HepG2 (cell line): ENCODE measurements around the gene PPP4R3A. TPM values are rescaled to one million over a fixed set of nuclear protein-coding genes. Genes with fewer than 3 reads are reported as not detected.

Experiments used
- ARID2 ChIP-seq: sonication (generic); formaldehyde crosslinking; IDR thresholded peaks from 2 replicates; pipeline ENCODE4 v1.8.1; 2022; ENCODE audit warnings: mild to moderate bottlenecking, missing genetic modification reagents, borderline replicate concordance
- CBX1 ChIP-seq: IDR thresholded peaks from one replicate; pipeline ENCODE4 v1.6.1; 2016; ENCODE audit warnings: antibody characterized with exemption, low read depth
- FLYWCH1 ChIP-seq: sonication (generic); formaldehyde crosslinking; IDR thresholded peaks from 2 replicates; pipeline ENCODE4 v1.8.1; 2023; ENCODE audit warnings: mild to moderate bottlenecking, missing genetic modification reagents
- GABPB1 ChIP-seq: IDR thresholded peaks from 2 replicates; pipeline ENCODE4 v1.6.1; 2016; ENCODE audit warnings: mild to moderate bottlenecking, missing genetic modification reagents, moderate library complexity, missing compliant biosample characterization
- GTF3A ChIP-seq: sonication (generic); formaldehyde crosslinking; conservative IDR thresholded peaks from 2 replicates; pipeline ENCODE4 v1.4.0; 2020; ENCODE audit warnings: mild to moderate bottlenecking, missing genetic modification reagents
- HIVEP1 ChIP-seq: sonication (generic); formaldehyde crosslinking; IDR thresholded peaks from 2 replicates; pipeline ENCODE4 v1.4.0; 2020; ENCODE audit warnings: mild to moderate bottlenecking, missing genetic modification reagents
- JDP2 ChIP-seq: sonication (generic); formaldehyde crosslinking; IDR thresholded peaks from 2 replicates; pipeline ENCODE4 v1.8.1; 2022; ENCODE audit warnings: missing genetic modification reagents, borderline replicate concordance
- MTA1 ChIP-seq: sonication (generic); formaldehyde crosslinking; IDR thresholded peaks from 2 replicates; pipeline ENCODE4 v1.4.0; 2020; ENCODE audit warnings: missing genetic modification reagents, mild to moderate bottlenecking, borderline replicate concordance
- RFX5 ChIP-seq: IDR thresholded peaks from 2 replicates; pipeline ENCODE4 v1.6.1; 2011; ENCODE audit warnings: low read depth, low read length, improper control_type of control experiment
- RORA ChIP-seq: sonication (generic); formaldehyde crosslinking; IDR thresholded peaks from 2 replicates; pipeline ENCODE4 v1.5.0; 2020; ENCODE audit warnings: mild to moderate bottlenecking, missing genetic modification reagents, moderate library complexity
- TAF15 ChIP-seq: fragments of 200-400 bp; formaldehyde crosslinking; IDR thresholded peaks from one replicate; pipeline ENCODE4 v1.6.1; 2018; ENCODE audit warnings: mild to moderate bottlenecking, low read depth, low read length; ENCODE audit not compliant: poor library complexity, severe bottlenecking
- TEAD3 ChIP-seq: optimal IDR thresholded peaks from 2 replicates; pipeline ENCODE3; 2016; ENCODE audit warnings: borderline replicate concordance
- ZBTB10 ChIP-seq: sonication (generic); formaldehyde crosslinking; IDR thresholded peaks from 2 replicates; pipeline ENCODE4 v1.4.0; 2020; ENCODE audit warnings: missing genetic modification reagents, borderline replicate concordance
- ZBTB46 ChIP-seq: sonication (generic); formaldehyde crosslinking; IDR thresholded peaks from 2 replicates; pipeline ENCODE4 v1.4.0; 2020; ENCODE audit warnings: mild to moderate bottlenecking, missing genetic modification reagents, borderline replicate concordance
- ZMYM2 ChIP-seq: sonication (generic); formaldehyde crosslinking; IDR thresholded peaks from 2 replicates; pipeline ENCODE4 v1.8.0; 2022; ENCODE audit warnings: mild to moderate bottlenecking, missing genetic modification reagents
- ZNF20 ChIP-seq: sonication (generic); formaldehyde crosslinking; IDR thresholded peaks from 2 replicates; pipeline ENCODE4 v1.4.0; 2020; ENCODE audit warnings: mild to moderate bottlenecking, moderate library complexity, missing genetic modification reagents
- ZNF235 ChIP-seq: sonication (generic); formaldehyde crosslinking; IDR thresholded peaks from 2 replicates; pipeline ENCODE4 v1.8.1; 2023; ENCODE audit warnings: mild to moderate bottlenecking, missing genetic modification reagents, borderline replicate concordance
- ZNF331 ChIP-seq: sonication (generic); formaldehyde crosslinking; IDR thresholded peaks from 2 replicates; pipeline ENCODE4 v1.4.0; 2020; ENCODE audit warnings: missing genetic modification reagents
- ZNF484 ChIP-seq: sonication (generic); formaldehyde crosslinking; IDR thresholded peaks from 2 replicates; pipeline ENCODE4 v1.5.1; 2020; ENCODE audit warnings: mild to moderate bottlenecking, low read depth, missing genetic modification reagents, borderline replicate concordance
- ZSCAN31 ChIP-seq: sonication (generic); formaldehyde crosslinking; IDR thresholded peaks from 2 replicates; pipeline ENCODE4 v1.5.0; 2020; ENCODE audit warnings: low read depth, mild to moderate bottlenecking, missing genetic modification reagents
- polyA plus RNA-seq, 8 experiments: library from polyadenylated mRNA; depleted of rRNA in 3 of 8; stranded (reverse) in 7 of 8; unstranded in 1 of 8; fragments of >200 nt; fragmentation: Illumina TruSeq in 4 of 8; extraction: Trizol in 4 of 8; gene quantifications; 2 replicates each; pipeline versions ENCODE4 v1.2.1 to v1.2.3, GENCODE V29; 2011 to 2016; ENCODE audit warnings: low read depth in 4 of 8, missing spikeins in 1 of 8, mixed read lengths in 1 of 8; ENCODE audit not compliant: insufficient read depth in 1 of 8
- total RNA-seq, 5 experiments: library from RNA; depleted of rRNA; stranded (reverse); fragments of >200 nt; fragmentation: Illumina TruSeq; extraction: Trizol; gene quantifications; 2 replicates each; pipeline ENCODE4 v1.2.3, GENCODE V29; 2016; ENCODE audit warnings: low read depth in 1 of 5
- TF ChIP-seq, protein P1 (sequence below): sonication (generic); formaldehyde crosslinking; IDR thresholded peaks from 2 replicates; pipeline ENCODE4 v1.8.0; 2022; ENCODE audit warnings: missing genetic modification reagents, mild to moderate bottlenecking, moderate library complexity, borderline replicate concordance
- TF ChIP-seq, protein P2 (sequence below): sonication (generic); formaldehyde crosslinking; IDR thresholded peaks from 2 replicates; pipeline ENCODE4 v1.4.0; 2020; ENCODE audit warnings: mild to moderate bottlenecking, missing genetic modification reagents

PPP4R3A gene
- total and polyA plus RNA-seq, 2 of the 13 experiments (the other 11 are each of a cell fraction or from before 2014, with no cell fraction given): 22.5 to 57.4 TPM

DNA sequence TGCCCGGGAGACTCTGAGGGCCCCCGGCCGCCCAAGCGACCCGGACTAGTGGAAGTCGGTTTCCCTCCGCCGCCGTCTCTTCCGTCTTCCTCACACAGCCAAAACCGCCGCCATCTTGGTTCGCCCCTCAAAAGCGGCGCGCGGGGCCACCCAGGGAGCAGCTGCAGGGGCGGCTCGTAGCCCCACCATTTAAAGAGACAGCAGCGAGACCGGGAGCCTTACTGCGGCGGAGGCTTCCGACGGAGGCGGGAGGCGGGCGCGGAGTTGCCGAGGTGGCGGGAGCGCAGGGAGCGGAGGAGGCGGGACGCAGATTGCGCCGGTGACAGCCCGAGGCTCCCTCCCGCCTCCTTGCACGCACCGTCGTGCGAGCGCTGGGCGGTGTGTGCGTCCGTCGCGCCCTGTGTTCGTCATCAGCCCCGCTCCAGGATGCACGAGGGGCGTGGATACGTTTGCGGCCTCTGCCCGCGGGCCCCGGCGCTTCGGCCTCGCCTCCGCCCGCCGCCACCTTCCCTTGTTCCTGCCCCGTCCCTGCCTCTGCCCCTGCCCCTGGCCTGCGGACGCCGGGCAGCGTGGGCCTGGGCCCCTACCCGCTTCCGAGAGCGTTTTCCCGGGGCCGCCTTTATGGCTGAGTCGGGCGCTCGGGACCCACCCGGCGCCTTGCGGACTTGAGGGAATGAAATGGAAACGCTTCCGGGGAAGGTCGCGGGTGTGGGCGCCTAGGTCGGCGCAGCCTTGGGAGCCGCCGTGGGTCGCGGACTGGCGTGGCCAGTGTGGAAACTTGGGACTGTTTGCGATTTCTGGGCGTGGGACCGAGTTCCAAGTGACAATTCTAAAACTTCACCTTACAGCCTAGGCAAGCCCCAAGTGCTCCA is at the start of gene PPP4R3A (continued):
- TF ChIP-seq ZBTB10 (no peak), HIVEP1 (peak; percentile 79; the same call in 1 of the 2 replicates), GTF3A (CRISPR knock-in tag) (0 out of 2 replicates have a peak, but pooled peaks have one; percentile 20), JDP2 (no peak), ZNF484 (no peak), TEAD3 (CRISPR knock-in tag) (peak; percentile 65), TAF15 (no peak), GABPB1 (CRISPR knock-in tag) (peak; percentile 95), ARID2 (CRISPR knock-in tag) (0 out of 2 replicates have a peak, but pooled peaks have one; percentile 82), RORA (CRISPR knock-in tag) (peak; percentile 45; the same call in 1 of the 2 replicates), ZSCAN31 (CRISPR knock-in tag) (peak; percentile 96), RFX5 (no peak), MTA1 (CRISPR knock-in tag) (peak; percentile 52), ZBTB46 (CRISPR knock-in tag) (0 out of 2 replicates have a peak, but pooled peaks have one; percentile 20), FLYWCH1 (CRISPR knock-in tag) (no peak), CBX1 (peak; percentile 42), ZNF20 (CRISPR knock-in tag) (no peak), ZNF331 (CRISPR knock-in tag) (peak; percentile 88; the same call in 1 of the 2 replicates), ZNF235 (CRISPR knock-in tag) (no peak), ZMYM2 (peak; percentile 78)
- TF ChIP-seq, protein P1, sequence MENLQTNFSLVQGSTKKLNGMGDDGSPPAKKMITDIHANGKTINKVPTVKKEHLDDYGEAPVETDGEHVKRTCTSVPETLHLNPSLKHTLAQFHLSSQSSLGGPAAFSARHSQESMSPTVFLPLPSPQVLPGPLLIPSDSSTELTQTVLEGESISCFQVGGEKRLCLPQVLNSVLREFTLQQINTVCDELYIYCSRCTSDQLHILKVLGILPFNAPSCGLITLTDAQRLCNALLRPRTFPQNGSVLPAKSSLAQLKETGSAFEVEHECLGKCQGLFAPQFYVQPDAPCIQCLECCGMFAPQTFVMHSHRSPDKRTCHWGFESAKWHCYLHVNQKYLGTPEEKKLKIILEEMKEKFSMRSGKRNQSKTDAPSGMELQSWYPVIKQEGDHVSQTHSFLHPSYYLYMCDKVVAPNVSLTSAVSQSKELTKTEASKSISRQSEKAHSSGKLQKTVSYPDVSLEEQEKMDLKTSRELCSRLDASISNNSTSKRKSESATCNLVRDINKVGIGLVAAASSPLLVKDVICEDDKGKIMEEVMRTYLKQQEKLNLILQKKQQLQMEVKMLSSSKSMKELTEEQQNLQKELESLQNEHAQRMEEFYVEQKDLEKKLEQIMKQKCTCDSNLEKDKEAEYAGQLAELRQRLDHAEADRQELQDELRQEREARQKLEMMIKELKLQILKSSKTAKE: peak; percentile 67; the same call in 1 of the 2 replicates
- TF ChIP-seq, protein P2, sequence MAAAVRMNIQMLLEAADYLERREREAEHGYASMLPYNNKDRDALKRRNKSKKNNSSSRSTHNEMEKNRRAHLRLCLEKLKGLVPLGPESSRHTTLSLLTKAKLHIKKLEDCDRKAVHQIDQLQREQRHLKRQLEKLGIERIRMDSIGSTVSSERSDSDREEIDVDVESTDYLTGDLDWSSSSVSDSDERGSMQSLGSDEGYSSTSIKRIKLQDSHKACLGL: peak; percentile 94
